Esophagus squamous epithelium (tissue), 5 donors: Measurements from ENCODE around the gene AKR1E2. TPM values are rescaled to one million over a fixed set of nuclear protein-coding genes. Genes with fewer than 3 reads are reported as not detected.

Source experiments
- DNase-seq: peaks from one replicate; lab custom pipeline; 2025; lab: John Stamatoyannopoulos, UW
- H3K27ac ChIP-seq, 4 donors: fragments of 200-600 bp; sonication (generic); one replicate each; pipeline ENCODE4 v1.5.1; 2016 to 2019; ENCODE audit warnings: mild to moderate bottlenecking in 1 of 4
- H3K27me3 ChIP-seq, 4 donors: fragments of 200-600 bp; sonication (generic); 1 replicate in 3 of 4; 2 replicates in 1 of 4; pipeline versions ENCODE4 v1.5.1 to v1.6.0; 2017 to 2021; ENCODE audit warnings: antibody characterized with exemption in 1 of 4
- H3K36me3 ChIP-seq, 3 donors: fragments of 200-600 bp; sonication (generic); one replicate each; pipeline ENCODE4 v1.5.1; 2016 to 2019
- H3K4me1 ChIP-seq, 3 donors: fragments of 200-600 bp; sonication (generic); one replicate each; pipeline ENCODE4 v1.5.1; 2017 to 2019
- H3K4me3 ChIP-seq, 4 donors: fragments of 200-600 bp; sonication (generic); 1 replicate in 3 of 4; 2 replicates in 1 of 4; pipeline ENCODE4 v1.5.1; 2016 to 2019; ENCODE audit warnings: mild to moderate bottlenecking in 2 of 4, moderate library complexity in 1 of 4
- H3K9me3 ChIP-seq, 3 donors: fragments of 200-600 bp; sonication (generic); one replicate each; pipeline ENCODE4 v1.5.1; 2016 to 2019
- POLR2A ChIP-seq, 4 donors: fragments of 450-650 bp; IDR thresholded peaks; one replicate each; pipeline ENCODE4 v1.6.1; 2017; ENCODE audit warnings: antibody characterized with exemption in 4 of 4, mild to moderate bottlenecking in 4 of 4, moderate library complexity in 3 of 4
- WGBS, 2 donors: methylation state at CpG; one replicate each; pipeline ENCODE4 v1.1.5; 2018; 5-methylcytosine and 5-hydroxymethylcytosine counted together
- intact Hi-C: fragments of 100-400 bp; cut with DNase I; formaldehyde crosslinking; loops from one replicate; pipeline ENCODE4 v1.15.0; 2022
- total RNA-seq, 4 donors: library from RNA; depleted of rRNA; stranded (reverse); fragments of >200 nt; gene quantifications; one replicate each; pipeline ENCODE4 v1.1.0, GENCODE V29; 2016
- TF ChIP-seq, protein P1 (sequence below), 6 experiments: fragments of 450-650 bp in 4 of 6; fragments of 200-600 bp in 2 of 6; sonication (generic) in 2 of 6; IDR thresholded peaks; one replicate each; pipeline ENCODE4 v1.5.1; 2016 to 2019; ENCODE audit warnings: antibody characterized with exemption in 6 of 6, mild to moderate bottlenecking in 4 of 6, moderate library complexity in 4 of 6
- donor health status: DM: yes; HTN: yes; CAD: no.

Gene AKR1E2
- total RNA-seq, 4 donors from 2014 or later, result 1.7 to 23.1 (median 2.8) TPM; not detected in 1

DNA sequence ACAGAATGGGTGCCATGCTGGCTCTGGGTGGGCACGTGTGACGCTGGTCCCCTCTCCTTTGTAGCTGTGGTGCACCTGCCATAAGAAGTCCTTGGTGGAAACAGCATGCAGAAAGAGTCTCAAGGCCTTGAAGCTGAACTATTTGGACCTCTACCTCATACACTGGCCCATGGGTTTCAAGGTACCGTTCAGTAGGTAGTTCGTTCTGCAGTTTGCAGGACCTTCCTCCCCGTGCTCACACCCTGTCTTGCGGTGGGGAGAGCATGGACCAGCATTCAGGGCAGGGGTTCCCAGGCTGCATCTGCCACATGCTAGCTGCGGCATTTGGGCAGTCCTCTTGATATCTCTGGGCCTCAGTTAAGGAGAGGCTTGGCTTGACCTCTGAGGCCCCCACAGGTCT, 7.3 kb downstream of the AKR1E2 start:
- intact Hi-C loops, result no loop called here
- no peaks in the 10 kb centered on the region for H3K27me3 ChIP-seq
- H3K4me3 ChIP-seq, result no peak overlapping the region
- no peaks in the 10 kb centered on the region for H3K9me3 ChIP-seq
- no peak for TF ChIP-seq POLR2A (IDR thresholded peaks at IDR 0.05)
- TF ChIP-seq, protein P1, sequence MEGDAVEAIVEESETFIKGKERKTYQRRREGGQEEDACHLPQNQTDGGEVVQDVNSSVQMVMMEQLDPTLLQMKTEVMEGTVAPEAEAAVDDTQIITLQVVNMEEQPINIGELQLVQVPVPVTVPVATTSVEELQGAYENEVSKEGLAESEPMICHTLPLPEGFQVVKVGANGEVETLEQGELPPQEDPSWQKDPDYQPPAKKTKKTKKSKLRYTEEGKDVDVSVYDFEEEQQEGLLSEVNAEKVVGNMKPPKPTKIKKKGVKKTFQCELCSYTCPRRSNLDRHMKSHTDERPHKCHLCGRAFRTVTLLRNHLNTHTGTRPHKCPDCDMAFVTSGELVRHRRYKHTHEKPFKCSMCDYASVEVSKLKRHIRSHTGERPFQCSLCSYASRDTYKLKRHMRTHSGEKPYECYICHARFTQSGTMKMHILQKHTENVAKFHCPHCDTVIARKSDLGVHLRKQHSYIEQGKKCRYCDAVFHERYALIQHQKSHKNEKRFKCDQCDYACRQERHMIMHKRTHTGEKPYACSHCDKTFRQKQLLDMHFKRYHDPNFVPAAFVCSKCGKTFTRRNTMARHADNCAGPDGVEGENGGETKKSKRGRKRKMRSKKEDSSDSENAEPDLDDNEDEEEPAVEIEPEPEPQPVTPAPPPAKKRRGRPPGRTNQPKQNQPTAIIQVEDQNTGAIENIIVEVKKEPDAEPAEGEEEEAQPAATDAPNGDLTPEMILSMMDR (IDR thresholded peaks at IDR 0.05), result no peak
- no peak overlapping the region for H3K27ac ChIP-seq
- WGBS, 2 donors, result 100% methylated on average over 3 to 5 of the region's 7 CpGs
- no peak for DNase-seq
- H3K4me1 ChIP-seq, result no peaks in the 10 kb centered on the region
- peaks cover 0 to 66% (median 0%) of the 10 kb centered on the region in 3 donors for H3K36me3 ChIP-seq

DNA sequence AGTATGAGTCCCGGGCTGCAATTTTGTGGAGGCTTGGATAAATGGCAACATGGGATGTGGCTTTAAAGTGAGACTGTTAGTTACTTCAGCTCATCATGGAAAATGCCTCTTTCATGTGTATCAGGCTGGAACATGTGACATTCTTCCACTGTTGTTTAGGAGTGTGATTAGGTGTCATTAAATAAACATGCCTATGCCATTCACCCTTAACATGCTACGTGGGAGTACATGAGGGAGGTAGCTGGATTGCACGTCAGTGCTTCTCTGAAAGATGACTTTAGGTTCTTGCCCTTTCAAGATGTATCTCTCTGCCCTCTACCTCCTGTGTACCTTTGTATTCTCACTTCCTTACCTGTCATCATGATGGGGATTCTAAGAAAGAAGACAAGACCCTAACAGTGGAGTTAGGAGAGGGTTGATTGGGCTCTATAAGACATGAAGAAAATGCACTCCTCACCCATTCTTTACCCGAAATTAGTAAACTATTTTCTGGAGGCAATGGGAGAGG, 8.9 kb downstream of the AKR1E2 start:
- intact Hi-C loops, result no loop called here
- no peak for DNase-seq
- 74 to 80% methylated on average over 4 of the region's 4 CpGs for WGBS, 2 donors
- Histone ChIP-seq H3K4me3 (no peak overlapping the region), H3K9me3 (no peaks in the 10 kb centered on the region), H3K27ac (no peak overlapping the region), H3K27me3 (no peaks in the 10 kb centered on the region), H3K36me3 (peaks cover 0 to 66% (median 0%) of the 10 kb centered on the region in 3 donors), H3K4me1 (no peaks in the 10 kb centered on the region)
- TF ChIP-seq, protein P1 (IDR thresholded peaks at IDR 0.05), result no peak
- TF ChIP-seq POLR2A (IDR thresholded peaks at IDR 0.05), result no peak

DNA sequence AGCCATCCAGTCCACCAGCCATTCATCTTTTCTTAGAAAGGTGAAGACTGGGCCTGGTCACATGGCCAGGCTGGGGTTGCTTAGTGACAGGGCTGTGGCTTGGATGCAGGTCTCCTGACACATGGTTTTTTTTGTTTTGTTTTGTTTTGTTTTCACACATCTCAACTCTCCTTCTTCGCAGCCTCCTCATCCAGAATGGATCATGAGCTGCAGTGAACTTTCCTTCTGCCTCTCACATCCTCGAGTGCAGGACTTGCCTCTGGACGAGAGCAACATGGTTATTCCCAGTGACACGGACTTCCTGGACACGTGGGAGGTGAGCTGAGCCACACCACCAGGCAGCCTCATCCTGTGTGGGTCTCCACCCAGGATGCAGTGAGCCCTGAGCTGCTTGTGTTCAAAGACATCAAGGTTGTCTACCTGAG, 9.5 kb downstream of the AKR1E2 start:
- H3K27ac ChIP-seq, result no peak overlapping the region
- 67 to 70% methylated on average over 5 of the region's 5 CpGs for WGBS, 2 donors
- no peak for TF ChIP-seq POLR2A (IDR thresholded peaks at IDR 0.05)
- H3K9me3 ChIP-seq, result no peaks in the 10 kb centered on the region
- no peaks in the 10 kb centered on the region for H3K4me1 ChIP-seq
- H3K4me3 ChIP-seq, result no peak overlapping the region
- peaks cover 0 to 67% (median 0%) of the 10 kb centered on the region in 3 donors for H3K36me3 ChIP-seq
- intact Hi-C loops, result no loop called here
- no peaks in the 10 kb centered on the region for H3K27me3 ChIP-seq
- no peak for DNase-seq

DNA sequence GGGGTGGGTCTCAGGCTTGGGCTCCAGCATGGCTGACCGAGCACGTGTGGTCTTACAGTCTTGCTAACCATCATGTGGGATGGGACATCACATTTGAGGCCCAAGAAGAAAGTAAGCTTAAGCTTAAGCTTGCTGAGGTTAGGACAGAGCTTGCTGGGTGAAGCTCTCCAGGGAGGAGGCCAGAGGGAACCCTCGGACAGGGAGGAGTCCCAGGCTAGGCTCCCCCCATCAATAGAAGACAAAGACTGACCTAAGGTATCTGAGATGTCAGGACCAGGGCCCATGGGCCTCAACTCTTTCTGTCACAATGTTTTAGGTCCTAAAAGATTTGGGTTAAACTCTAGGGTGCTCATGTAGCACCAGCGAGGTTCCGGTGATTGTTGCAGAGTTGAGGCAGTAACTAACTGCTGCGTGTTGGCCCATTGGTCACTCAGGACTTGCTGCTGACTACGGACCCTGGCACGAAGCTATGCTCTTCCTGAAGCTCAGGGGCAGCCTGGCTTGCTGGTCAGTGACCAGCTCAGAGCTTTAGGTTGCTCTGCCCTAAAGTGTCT, 10.5 kb downstream of the AKR1E2 start:
- no peak for DNase-seq
- Histone ChIP-seq H3K27ac (no peak overlapping the region), H3K4me3 (no peak overlapping the region), H3K36me3 (peaks cover 0 to 65% (median 0%) of the 10 kb centered on the region in 3 donors), H3K27me3 (no peaks in the 10 kb centered on the region), H3K4me1 (no peaks in the 10 kb centered on the region), H3K9me3 (no peaks in the 10 kb centered on the region)
- TF ChIP-seq POLR2A (IDR thresholded peaks at IDR 0.05), result no peak
- TF ChIP-seq, protein P1 (IDR thresholded peaks at IDR 0.05), result no peak
- WGBS, 2 donors, result 81 to 97% methylated on average over 8 of the region's 8 CpGs
- intact Hi-C loops, result no loop called here

DNA sequence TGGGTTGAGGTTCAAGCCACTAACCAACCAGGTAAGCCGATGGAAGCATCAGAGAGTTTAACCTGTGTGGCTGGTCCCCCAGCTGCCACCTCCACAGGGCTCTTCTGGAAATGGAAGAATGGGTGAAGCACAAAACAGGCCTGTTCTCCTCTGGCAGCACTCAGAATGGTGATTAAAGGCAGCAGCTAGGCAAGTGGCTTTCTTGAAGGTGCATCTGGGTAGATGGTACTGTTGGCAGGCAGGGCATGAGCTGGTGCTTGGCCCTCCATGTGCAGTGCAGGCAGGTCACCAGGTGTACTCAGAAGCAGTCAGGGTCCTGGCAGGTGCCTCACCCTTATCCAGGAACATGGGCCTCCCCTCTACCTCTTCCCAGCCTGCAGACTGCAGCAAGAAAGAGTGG, 11.5 kb downstream of the AKR1E2 start:
- Histone ChIP-seq H3K27ac (no peak overlapping the region), H3K4me1 (no peaks in the 10 kb centered on the region), H3K27me3 (no peaks in the 10 kb centered on the region), H3K4me3 (no peak overlapping the region), H3K36me3 (peaks cover 0 to 62% (median 0%) of the 10 kb centered on the region in 3 donors), H3K9me3 (no peaks in the 10 kb centered on the region)
- DNase-seq, result no peak
- TF ChIP-seq, protein P1 (IDR thresholded peaks at IDR 0.05), result no peak
- TF ChIP-seq POLR2A (IDR thresholded peaks at IDR 0.05), result no peak
- 100% methylated on average over 1 of the region's 1 CpG; no CpG with 5 or more reads in 1 of the 2 donors for WGBS, 2 donors
- intact Hi-C loops, result no loop called here
